ENCODE results near the gene CACNA1B.

DNA sequence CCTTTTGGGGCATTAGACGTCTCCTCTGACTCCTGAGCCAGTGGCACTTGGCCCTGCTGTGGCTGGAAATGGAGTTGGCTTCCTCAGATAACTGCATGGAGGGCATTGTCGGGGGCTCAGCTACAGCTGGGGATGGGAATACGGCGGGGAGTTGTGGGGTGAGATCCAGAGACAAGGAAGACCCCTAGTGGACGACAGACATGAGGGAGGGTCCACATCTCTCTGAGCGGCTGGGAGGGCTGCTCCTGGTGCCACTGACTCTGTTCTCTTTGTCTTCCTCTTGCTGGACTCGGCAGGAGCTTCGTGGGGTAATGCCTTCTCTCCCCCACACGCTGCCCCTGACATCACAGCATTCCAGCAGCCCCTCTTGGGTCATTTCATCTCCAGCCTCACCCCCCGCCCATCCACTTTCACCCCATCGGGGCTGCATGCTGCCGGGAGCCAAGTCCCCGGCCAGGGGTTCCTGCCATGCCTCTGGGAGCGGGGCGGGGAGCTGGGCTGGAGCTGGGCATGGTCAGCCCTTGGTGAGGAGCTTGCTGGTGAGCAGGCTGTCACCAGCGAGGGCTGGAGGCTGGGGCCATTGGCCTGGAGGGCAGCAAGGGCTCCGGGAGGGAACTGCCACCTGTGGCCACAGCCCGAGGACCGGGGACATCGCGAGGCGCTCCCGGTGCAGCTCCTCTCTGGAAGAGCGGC, 172.3 kb downstream of the CACNA1B start:
- TF ChIP-seq, protein P1, sequence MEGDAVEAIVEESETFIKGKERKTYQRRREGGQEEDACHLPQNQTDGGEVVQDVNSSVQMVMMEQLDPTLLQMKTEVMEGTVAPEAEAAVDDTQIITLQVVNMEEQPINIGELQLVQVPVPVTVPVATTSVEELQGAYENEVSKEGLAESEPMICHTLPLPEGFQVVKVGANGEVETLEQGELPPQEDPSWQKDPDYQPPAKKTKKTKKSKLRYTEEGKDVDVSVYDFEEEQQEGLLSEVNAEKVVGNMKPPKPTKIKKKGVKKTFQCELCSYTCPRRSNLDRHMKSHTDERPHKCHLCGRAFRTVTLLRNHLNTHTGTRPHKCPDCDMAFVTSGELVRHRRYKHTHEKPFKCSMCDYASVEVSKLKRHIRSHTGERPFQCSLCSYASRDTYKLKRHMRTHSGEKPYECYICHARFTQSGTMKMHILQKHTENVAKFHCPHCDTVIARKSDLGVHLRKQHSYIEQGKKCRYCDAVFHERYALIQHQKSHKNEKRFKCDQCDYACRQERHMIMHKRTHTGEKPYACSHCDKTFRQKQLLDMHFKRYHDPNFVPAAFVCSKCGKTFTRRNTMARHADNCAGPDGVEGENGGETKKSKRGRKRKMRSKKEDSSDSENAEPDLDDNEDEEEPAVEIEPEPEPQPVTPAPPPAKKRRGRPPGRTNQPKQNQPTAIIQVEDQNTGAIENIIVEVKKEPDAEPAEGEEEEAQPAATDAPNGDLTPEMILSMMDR (conservative IDR thresholded peaks at IDR 0.05; ENCODE audit: low read depth, low read length) = no peak
- no peak for TF ChIP-seq BHLHE40 (IDR thresholded peaks at IDR 0.05; ENCODE audit: low read depth, low read length)
- no peak for TF ChIP-seq MAFK (IDR thresholded peaks at IDR 0.05; ENCODE audit: low read depth, low read length)
- TF ChIP-seq SMC3 (IDR thresholded peaks at IDR 0.05; ENCODE audit: low read depth, low read length) = no peak
- TF ChIP-seq POLR2A (IDR thresholded peaks at IDR 0.05; ENCODE audit: low read depth, low read length) = no peak
- no peak for TF ChIP-seq RAD21 (IDR thresholded peaks at IDR 0.05; ENCODE audit: low read length)
- TF ChIP-seq, protein P2, sequence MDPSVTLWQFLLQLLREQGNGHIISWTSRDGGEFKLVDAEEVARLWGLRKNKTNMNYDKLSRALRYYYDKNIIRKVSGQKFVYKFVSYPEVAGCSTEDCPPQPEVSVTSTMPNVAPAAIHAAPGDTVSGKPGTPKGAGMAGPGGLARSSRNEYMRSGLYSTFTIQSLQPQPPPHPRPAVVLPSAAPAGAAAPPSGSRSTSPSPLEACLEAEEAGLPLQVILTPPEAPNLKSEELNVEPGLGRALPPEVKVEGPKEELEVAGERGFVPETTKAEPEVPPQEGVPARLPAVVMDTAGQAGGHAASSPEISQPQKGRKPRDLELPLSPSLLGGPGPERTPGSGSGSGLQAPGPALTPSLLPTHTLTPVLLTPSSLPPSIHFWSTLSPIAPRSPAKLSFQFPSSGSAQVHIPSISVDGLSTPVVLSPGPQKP (IDR thresholded peaks at IDR 0.05; ENCODE audit: borderline replicate concordance, low read depth, low read length) = no peak
- no peak for TF ChIP-seq CEBPB (IDR thresholded peaks at IDR 0.05; ENCODE audit: low read depth, low read length)
- no peak for TF ChIP-seq FOS (IDR thresholded peaks at IDR 0.05; ENCODE audit: low read depth, low read length)
- no peak for TF ChIP-seq RFX5 (IDR thresholded peaks at IDR 0.05; ENCODE audit: low read depth, low read length)
- no peak for TF ChIP-seq NFE2L2 (IDR thresholded peaks at IDR 0.05; ENCODE audit: low read depth, low read length)
- TF ChIP-seq, protein P3, sequence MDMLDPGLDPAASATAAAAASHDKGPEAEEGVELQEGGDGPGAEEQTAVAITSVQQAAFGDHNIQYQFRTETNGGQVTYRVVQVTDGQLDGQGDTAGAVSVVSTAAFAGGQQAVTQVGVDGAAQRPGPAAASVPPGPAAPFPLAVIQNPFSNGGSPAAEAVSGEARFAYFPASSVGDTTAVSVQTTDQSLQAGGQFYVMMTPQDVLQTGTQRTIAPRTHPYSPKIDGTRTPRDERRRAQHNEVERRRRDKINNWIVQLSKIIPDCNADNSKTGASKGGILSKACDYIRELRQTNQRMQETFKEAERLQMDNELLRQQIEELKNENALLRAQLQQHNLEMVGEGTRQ (IDR thresholded peaks at IDR 0.05; ENCODE audit: low read depth, low read length) = no peak
- no peak for TF ChIP-seq MXI1 (IDR thresholded peaks at IDR 0.05; ENCODE audit: borderline replicate concordance, low read depth, low read length)
- no peak for TF ChIP-seq MAZ (IDR thresholded peaks at IDR 0.05; ENCODE audit: borderline replicate concordance, low read depth, low read length)

Data from IMR-90 (cell line).